GM12864 (cell line): Measurements from ENCODE around the gene HJV.
"Not testable (repeated sequence)": the region's sequence is repeated elsewhere in the genome, so short reads cannot be mapped to it uniquely, and the experiment has no call there.

ENCODE experiments used
- DNase-seq: peaks from one replicate; pipeline ENCODE4 v3.0.0-alpha.2; 2011; ENCODE audit warnings: low read depth
- H3K4me3 ChIP-seq: 2 replicates; pipeline ENCODE4 v1.5.1; 2011; ENCODE audit warnings: mild to moderate bottlenecking, low read depth, low read length, control low read depth
- TF ChIP-seq, protein P1 (sequence below): IDR thresholded peaks from 2 replicates; pipeline ENCODE4 v1.5.1; 2011; ENCODE audit warnings: low read depth, mild to moderate bottlenecking, moderate library complexity, low read length, control low read depth, inconsistent platforms; ENCODE audit errors: missing control alignments

Gene HJV, protein sequence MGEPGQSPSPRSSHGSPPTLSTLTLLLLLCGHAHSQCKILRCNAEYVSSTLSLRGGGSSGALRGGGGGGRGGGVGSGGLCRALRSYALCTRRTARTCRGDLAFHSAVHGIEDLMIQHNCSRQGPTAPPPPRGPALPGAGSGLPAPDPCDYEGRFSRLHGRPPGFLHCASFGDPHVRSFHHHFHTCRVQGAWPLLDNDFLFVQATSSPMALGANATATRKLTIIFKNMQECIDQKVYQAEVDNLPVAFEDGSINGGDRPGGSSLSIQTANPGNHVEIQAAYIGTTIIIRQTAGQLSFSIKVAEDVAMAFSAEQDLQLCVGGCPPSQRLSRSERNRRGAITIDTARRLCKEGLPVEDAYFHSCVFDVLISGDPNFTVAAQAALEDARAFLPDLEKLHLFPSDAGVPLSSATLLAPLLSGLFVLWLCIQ

DNA sequence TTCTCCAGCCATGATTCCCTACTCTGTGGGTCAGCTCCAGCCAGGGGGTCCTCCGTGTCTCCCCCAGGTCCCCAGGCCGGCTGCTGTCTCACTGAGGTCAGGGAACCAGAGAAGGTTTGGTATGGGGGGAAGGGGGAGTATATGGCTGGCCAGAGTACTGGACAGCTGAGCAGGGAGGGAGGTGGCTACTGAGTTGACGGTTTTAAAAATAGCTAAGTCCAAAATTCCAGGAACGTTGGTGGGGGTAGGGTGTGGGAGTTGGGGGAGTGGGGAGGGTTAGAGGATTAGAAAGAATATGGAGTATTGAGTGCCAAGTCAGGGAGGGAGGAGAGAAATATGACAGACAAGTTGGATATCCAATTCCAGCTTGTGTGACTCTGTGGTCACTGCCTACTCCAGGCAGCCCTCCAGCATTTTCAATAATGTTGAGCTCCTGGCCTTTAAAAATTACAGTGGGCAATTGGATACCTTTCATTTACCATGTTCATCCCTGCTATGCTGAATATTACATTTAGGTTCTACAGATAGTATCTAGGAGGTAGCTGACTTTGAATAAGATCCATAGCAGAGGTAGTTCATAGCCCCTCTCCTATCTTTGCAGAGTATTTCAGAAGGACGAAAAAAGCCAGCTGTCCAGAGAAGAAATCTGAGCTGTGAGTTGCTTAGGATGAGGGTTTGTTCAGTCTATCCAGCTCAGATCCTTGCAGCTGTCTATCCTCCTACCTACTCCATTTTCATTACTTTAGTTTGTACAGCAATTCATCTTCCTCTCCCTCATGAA lies at the start of gene HJV:
HJV (minus strand) TSS at position 114 of the 781 bp plus-strand sequence. CDS start 1,504 bp downstream, outside the sequence.
- no peak for DNase-seq
- TF ChIP-seq, protein P1, sequence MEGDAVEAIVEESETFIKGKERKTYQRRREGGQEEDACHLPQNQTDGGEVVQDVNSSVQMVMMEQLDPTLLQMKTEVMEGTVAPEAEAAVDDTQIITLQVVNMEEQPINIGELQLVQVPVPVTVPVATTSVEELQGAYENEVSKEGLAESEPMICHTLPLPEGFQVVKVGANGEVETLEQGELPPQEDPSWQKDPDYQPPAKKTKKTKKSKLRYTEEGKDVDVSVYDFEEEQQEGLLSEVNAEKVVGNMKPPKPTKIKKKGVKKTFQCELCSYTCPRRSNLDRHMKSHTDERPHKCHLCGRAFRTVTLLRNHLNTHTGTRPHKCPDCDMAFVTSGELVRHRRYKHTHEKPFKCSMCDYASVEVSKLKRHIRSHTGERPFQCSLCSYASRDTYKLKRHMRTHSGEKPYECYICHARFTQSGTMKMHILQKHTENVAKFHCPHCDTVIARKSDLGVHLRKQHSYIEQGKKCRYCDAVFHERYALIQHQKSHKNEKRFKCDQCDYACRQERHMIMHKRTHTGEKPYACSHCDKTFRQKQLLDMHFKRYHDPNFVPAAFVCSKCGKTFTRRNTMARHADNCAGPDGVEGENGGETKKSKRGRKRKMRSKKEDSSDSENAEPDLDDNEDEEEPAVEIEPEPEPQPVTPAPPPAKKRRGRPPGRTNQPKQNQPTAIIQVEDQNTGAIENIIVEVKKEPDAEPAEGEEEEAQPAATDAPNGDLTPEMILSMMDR, result no peak
- no peak within 1 kb of the TSS for H3K4me3 ChIP-seq

DNA sequence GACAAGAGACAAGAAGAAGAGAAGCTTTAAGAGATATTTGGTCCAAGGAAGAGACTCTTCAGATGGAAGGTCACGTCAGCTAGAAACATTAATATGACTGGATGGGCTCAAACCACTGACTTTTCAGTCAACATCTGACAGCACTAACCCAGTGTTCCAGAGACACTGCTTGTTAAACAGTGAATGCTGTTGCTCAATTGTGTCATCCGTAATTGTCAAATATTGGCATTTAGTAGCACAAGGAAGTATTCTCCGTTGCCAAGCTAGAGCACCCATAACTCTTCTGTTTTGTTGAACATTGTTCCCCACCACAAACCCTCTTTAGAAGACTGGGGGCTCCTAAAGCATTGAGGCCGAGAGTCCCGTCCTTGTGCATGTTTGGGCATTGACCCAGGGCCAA lies 37.6 kb upstream of the HJV start:
- not testable (repeated sequence) for DNase-seq, H3K4me3 ChIP-seq

DNA sequence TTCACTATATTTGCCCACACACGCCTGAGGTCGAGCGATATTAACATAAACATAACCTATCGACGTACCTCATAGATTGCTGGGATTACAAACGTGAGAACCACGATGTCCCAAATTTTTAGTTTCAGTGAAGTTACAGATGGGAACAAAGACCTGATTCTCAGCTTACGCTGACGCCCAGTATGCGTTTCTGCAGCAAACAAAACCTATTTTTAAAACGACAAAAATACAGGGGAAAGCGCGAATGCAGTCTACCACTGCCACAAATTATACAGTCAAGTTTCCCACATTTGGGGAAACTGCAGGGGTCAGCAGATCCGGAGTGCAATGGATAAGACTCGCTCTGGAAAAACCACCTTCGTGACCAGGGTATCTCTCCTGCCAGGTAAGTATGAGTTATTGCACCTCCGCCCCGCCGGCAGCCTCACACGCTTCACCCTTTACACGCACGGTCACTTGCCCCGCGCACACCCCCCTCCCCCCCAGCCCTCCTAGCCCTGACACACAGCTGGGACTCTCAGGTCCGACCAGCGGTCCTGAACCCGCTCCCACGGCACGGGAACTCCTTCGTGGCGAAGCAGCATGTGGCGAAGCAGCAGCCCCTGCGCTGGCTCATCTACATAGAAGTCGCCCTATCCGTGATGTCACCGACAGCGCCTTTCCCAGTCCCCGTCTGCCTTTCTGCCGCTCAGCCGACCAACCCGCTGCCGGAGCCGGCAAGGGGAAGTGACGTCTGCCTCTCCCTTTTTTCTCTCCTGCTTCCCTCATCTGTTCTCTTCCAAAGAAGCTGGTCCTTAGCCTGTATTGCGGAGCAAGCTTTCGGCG lies 30.5 kb upstream of the HJV start:
- DNase-seq, result peak; percentile 97
- peak overlapping the region; percentile 54 for H3K4me3 ChIP-seq

DNA sequence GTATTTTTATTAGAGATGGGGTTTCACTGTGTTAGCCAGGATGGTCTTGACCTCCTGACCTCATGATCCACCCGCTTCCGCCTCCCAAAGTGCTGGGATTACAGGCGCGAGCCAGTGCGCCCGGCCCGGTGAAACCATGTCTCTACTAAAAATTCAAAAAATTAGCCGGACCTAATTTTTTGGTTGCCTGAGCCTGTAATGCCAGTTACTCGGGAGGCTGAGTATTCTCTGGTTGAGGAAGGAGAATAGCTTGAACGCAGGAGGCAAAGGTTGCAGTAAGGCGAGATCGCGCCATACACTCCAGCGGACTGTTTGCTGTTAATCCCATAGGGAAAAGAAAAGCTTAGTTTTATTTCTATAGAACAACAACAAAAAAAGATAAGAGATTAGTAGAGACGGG lies 29.9 kb upstream of the HJV start:
- no peak for DNase-seq
- TF ChIP-seq, protein P1, result no peak
- no peak overlapping the region; the same call in 1 of the 2 replicates for H3K4me3 ChIP-seq

DNA sequence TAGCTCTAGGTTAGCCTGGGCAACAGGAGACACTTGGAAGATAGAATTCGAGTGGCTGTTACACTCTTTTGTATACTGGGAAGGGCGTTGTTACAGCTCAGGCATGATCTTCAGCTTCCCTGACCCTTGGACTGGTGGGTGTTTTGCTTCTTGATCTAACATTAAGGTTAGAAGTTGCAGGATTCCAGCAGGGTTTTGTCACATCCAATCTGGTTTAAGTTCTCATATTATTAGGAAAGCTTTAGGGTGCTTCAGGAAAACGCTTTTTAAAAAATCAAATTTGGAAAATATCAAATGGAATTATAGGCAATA lies 29.1 kb upstream of the HJV start:
- not testable (repeated sequence) for H3K4me3 ChIP-seq, DNase-seq

DNA sequence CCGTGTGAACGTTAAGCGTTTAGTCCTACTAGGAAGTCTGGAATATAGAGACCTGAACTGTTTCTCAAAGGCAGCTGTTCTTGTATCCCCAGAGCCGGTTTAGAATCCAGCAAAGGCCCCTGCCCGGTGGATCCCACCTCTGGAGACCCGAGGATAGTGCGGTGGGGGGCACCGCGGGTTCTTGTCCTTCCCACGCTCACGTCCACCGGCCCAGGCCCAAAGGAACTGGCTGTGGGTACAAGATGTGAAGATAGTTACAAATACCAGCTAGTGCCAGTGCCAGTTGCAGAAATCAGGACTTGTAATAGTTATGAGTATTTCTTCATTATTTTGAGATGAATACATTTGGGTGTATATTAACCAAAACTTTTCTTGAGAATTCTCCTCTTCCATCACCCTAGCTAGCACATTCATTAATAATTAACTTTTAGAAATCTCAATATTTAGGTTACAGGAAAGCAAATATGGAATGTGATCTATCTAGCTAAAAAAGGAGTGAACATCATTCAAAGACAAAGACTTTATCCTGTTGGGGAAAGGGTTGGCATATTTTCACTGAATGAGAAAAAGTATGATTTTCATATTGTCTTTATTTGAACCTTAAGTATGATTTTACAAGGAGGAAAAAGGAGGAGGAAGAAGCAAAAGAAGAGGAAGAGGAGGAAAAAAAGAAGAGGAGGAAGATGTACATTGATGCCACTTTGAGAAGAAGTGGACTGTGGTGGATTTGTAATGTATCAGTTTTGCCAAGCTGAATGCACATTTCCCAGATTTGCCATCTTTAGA lies 28.5 kb upstream of the HJV start:
- not testable (repeated sequence) for H3K4me3 ChIP-seq, DNase-seq

DNA sequence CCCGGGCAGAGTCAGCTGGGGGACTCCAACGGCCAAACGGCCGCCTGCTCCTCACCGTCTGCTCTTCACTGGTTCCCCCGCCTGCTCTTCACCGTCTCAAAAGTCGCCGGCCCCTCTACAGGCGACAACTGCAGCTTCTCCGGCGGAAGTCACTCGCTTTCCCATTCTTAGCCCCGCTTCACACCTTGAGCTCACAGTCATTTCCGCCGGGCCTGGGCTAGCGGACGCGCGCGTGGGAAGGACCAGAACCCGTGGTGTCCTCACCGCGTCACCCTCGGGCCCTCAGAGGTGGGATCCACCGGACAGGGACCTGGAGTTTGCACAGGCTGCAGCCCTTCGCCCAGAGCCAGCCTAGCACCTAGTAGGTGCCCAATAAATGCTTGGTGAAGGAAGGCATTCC lies 27.9 kb upstream of the HJV start:
- H3K4me3 ChIP-seq, result no peak overlapping the region
- TF ChIP-seq, protein P1, result no peak
- no peak for DNase-seq

DNA sequence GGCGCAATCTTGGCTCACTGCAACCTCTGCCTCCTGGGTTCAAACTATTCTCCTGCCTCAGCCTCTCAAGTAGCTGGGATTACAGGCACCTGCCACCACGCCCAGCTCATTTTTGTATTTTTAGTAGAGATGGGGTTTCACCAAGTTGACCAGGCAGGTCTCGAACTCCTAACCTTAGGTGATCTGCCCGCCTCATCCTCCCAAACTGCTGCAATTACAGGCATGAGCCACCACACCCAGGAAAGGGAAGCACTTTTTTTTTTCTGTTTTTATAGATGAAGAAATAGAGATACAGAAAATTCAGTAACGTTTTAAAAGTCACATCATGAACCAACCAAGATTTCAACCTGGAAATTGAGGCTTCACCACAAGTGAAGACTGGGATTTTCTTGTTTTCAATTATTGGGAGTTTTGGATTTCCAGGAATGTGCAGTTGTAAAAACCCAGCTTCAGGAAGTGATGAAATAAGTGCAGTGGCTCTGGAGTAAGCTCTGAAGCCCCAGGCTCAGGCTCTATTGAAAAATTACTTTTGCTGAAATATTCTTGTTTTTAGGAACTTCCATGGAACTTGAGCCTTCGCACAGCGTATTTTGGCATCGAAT lies 27.1 kb upstream of the HJV start:
- not testable (repeated sequence) for DNase-seq

DNA sequence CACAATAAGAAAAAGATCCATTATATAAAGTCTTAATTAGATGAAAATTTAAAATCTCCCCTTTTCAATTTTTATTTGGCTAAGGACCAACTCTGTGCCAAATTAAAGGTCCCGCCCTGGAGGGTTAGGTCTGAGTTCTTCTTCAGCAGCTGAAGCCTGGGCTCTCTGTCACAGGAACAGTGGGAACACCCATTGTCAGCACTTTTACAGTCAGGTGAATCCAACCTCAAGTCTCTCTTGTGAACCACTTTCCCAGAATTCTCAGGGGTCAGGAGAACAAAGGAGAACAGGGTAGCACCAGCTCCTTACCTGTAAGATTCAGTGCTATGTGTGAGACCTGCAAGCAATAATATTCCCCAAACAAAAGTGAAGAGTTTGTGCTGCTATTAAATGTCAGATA lies 25.1 kb upstream of the HJV start:
- TF ChIP-seq, protein P1, result no peak
- H3K4me3 ChIP-seq, result no peak overlapping the region
- no peak for DNase-seq

More for the DNA sequence above, 27.1 kb upstream of the HJV start:
- not testable (repeated sequence) for H3K4me3 ChIP-seq
